WTC11 (cell line): ENCODE results near the gene TJP3.

Source experiments
- CBFB ChIP-seq: sonication (generic); formaldehyde crosslinking; IDR thresholded peaks from 2 replicates; pipeline ENCODE4 v1.8.1; 2022; ENCODE audit warnings: mild to moderate bottlenecking, low read depth, missing genetic modification reagents
- ELF4 ChIP-seq: sonication (generic); formaldehyde crosslinking; IDR thresholded peaks from 2 replicates; pipeline ENCODE4 v1.8.1; 2022; ENCODE audit warnings: low read depth, mild to moderate bottlenecking, moderate library complexity, missing genetic modification reagents
- NR2C2 ChIP-seq: sonication (generic); formaldehyde crosslinking; IDR thresholded peaks from 2 replicates; pipeline ENCODE4 v1.8.0; 2022; ENCODE audit warnings: mild to moderate bottlenecking, missing genetic modification reagents
- TCF7 ChIP-seq: sonication (generic); formaldehyde crosslinking; IDR thresholded peaks from 2 replicates; pipeline ENCODE4 v1.8.0; 2022; ENCODE audit warnings: mild to moderate bottlenecking, low read depth, missing genetic modification reagents, moderate library complexity
- TF ChIP-seq, protein P1 (sequence below): sonication (generic); formaldehyde crosslinking; IDR thresholded peaks from 2 replicates; pipeline ENCODE4 v1.8.0; 2023; ENCODE audit warnings: missing genetic modification reagents, mild to moderate bottlenecking, borderline replicate concordance
- TF ChIP-seq, protein P2 (sequence below): sonication (generic); formaldehyde crosslinking; IDR thresholded peaks from 2 replicates; pipeline ENCODE4 v1.8.1; 2022; ENCODE audit warnings: low read depth, mild to moderate bottlenecking, moderate library complexity, missing genetic modification reagents, borderline replicate concordance
- TF ChIP-seq, protein P3 (sequence below): fragments of 200-600 bp; IDR thresholded peaks from 2 replicates; pipeline ENCODE4 v1.8.0; 2022; ENCODE audit warnings: antibody characterized with exemption
- TF ChIP-seq, protein P4 (sequence below): sonication (generic); formaldehyde crosslinking; IDR thresholded peaks from 2 replicates; pipeline ENCODE4 v1.8.0; 2022; ENCODE audit warnings: mild to moderate bottlenecking, missing genetic modification reagents
- TF ChIP-seq, protein P5 (sequence below): sonication (generic); formaldehyde crosslinking; IDR thresholded peaks from 2 replicates; pipeline ENCODE4 v1.8.1; 2022; ENCODE audit warnings: mild to moderate bottlenecking, moderate library complexity, missing genetic modification reagents

DNA sequence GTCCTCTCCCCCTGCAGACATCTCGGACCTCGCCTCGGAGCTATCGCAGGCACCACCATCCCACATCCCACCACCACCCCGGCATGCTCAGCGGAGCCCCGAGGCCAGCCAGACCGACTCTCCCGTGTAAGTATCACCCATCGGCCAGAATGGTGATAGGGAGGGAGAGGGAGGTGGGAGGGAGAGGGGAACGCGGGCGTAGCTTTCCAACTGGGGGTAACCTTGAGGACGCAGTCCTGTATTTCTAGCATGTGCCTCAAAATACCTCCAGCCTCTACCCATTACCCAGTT, 26.1 kb downstream of the TJP3 start:
- TF ChIP-seq, protein P1, sequence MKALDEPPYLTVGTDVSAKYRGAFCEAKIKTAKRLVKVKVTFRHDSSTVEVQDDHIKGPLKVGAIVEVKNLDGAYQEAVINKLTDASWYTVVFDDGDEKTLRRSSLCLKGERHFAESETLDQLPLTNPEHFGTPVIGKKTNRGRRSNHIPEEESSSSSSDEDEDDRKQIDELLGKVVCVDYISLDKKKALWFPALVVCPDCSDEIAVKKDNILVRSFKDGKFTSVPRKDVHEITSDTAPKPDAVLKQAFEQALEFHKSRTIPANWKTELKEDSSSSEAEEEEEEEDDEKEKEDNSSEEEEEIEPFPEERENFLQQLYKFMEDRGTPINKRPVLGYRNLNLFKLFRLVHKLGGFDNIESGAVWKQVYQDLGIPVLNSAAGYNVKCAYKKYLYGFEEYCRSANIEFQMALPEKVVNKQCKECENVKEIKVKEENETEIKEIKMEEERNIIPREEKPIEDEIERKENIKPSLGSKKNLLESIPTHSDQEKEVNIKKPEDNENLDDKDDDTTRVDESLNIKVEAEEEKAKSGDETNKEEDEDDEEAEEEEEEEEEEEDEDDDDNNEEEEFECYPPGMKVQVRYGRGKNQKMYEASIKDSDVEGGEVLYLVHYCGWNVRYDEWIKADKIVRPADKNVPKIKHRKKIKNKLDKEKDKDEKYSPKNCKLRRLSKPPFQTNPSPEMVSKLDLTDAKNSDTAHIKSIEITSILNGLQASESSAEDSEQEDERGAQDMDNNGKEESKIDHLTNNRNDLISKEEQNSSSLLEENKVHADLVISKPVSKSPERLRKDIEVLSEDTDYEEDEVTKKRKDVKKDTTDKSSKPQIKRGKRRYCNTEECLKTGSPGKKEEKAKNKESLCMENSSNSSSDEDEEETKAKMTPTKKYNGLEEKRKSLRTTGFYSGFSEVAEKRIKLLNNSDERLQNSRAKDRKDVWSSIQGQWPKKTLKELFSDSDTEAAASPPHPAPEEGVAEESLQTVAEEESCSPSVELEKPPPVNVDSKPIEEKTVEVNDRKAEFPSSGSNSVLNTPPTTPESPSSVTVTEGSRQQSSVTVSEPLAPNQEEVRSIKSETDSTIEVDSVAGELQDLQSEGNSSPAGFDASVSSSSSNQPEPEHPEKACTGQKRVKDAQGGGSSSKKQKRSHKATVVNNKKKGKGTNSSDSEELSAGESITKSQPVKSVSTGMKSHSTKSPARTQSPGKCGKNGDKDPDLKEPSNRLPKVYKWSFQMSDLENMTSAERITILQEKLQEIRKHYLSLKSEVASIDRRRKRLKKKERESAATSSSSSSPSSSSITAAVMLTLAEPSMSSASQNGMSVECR (CRISPR knock-in tag) = no peak
- TF ChIP-seq ELF4 (CRISPR knock-in tag) (no peak), TCF7 (CRISPR knock-in tag) (no peak), NR2C2 (no peak), CBFB (CRISPR knock-in tag) (no peak)
- TF ChIP-seq, protein P2, sequence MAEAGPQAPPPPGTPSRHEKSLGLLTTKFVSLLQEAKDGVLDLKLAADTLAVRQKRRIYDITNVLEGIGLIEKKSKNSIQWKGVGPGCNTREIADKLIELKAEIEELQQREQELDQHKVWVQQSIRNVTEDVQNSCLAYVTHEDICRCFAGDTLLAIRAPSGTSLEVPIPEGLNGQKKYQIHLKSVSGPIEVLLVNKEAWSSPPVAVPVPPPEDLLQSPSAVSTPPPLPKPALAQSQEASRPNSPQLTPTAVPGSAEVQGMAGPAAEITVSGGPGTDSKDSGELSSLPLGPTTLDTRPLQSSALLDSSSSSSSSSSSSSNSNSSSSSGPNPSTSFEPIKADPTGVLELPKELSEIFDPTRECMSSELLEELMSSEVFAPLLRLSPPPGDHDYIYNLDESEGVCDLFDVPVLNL = no peak
- TF ChIP-seq, protein P3, sequence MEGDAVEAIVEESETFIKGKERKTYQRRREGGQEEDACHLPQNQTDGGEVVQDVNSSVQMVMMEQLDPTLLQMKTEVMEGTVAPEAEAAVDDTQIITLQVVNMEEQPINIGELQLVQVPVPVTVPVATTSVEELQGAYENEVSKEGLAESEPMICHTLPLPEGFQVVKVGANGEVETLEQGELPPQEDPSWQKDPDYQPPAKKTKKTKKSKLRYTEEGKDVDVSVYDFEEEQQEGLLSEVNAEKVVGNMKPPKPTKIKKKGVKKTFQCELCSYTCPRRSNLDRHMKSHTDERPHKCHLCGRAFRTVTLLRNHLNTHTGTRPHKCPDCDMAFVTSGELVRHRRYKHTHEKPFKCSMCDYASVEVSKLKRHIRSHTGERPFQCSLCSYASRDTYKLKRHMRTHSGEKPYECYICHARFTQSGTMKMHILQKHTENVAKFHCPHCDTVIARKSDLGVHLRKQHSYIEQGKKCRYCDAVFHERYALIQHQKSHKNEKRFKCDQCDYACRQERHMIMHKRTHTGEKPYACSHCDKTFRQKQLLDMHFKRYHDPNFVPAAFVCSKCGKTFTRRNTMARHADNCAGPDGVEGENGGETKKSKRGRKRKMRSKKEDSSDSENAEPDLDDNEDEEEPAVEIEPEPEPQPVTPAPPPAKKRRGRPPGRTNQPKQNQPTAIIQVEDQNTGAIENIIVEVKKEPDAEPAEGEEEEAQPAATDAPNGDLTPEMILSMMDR = no peak
- TF ChIP-seq, protein P4, sequence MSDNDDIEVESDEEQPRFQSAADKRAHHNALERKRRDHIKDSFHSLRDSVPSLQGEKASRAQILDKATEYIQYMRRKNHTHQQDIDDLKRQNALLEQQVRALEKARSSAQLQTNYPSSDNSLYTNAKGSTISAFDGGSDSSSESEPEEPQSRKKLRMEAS (CRISPR knock-in tag) = no peak
- TF ChIP-seq, protein P5, sequence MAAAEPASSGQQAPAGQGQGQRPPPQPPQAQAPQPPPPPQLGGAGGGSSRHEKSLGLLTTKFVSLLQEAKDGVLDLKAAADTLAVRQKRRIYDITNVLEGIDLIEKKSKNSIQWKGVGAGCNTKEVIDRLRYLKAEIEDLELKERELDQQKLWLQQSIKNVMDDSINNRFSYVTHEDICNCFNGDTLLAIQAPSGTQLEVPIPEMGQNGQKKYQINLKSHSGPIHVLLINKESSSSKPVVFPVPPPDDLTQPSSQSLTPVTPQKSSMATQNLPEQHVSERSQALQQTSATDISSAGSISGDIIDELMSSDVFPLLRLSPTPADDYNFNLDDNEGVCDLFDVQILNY (CRISPR knock-in tag) = no peak
